ENCODE data around the gene VPS35L.

The VPS35L gene

DNA sequence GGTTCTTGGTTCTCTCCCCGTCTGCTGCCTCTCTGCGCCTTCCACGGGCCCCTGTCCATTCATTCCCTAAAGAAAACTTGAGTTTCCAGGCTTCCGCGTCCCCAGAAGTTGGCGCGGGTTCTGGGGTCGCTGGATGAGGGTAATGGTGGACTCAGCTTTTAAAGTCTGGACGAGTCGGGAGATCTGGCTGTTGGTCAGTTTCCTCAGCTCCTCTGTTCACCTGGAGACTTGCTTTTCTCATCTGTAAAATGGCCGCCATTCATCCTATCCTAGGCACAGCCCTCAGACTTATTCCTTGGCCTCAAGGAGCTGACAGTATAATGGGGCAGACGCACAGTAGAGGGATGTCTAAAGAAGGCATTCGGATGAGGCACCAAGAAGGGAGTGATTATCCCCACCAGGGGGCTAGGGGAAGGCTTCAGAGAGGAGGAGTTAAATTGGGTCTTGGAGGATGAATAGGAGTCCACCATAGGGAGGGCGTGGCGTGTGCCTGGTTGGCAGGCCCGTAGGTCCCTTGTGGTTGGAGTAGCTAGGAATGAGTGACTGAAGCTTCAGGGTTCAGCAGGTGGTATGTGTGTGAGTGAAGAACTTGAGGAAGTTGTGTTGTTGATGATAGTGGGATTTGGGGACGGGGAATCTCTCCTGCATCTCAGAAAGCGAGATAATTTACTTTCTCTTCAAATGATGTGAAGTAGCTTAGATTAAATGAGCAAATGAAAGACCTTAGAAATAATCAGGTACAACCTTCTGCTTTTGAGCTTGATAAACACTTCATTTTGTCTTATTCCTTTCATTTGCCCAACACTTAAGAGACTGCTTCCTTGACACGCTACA is 652 bp downstream of the VPS35L start:
- H3K4me3 ChIP-seq (replicated peaks; ENCODE audit: low read depth, low read length) = peak overlapping the region; percentile 71
- TF ChIP-seq CTCF (IDR thresholded peaks at IDR 0.05; ENCODE audit: insufficient read depth, low read length, poor library complexity, severe bottlenecking) = no peak
- no peaks in the 10 kb centered on the region for H3K36me3 ChIP-seq (ENCODE audit: control insufficient read depth, insufficient read depth, low read length)
- no peak for DNase-seq (ENCODE audit: extremely low read depth, insufficient read length)
- no peaks in the 10 kb centered on the region for H3K27me3 ChIP-seq (replicated peaks; ENCODE audit: control insufficient read depth, insufficient read depth, low read length)

- peak; percentile 58 for TF ChIP-seq CTCF (IDR thresholded peaks at IDR 0.05; ENCODE audit: insufficient read depth, low read length, poor library complexity, severe bottlenecking)
- no peaks in the 10 kb centered on the region for H3K27me3 ChIP-seq (replicated peaks; ENCODE audit: control insufficient read depth, insufficient read depth, low read length)
- DNase-seq (ENCODE audit: extremely low read depth, insufficient read length) = no peak
- no peak overlapping the region for H3K4me3 ChIP-seq (replicated peaks; ENCODE audit: low read depth, low read length)
- H3K36me3 ChIP-seq (ENCODE audit: control insufficient read depth, insufficient read depth, low read length) = no peaks in the 10 kb centered on the region
Observed at GRCh38 chr16:19559242-19559910, 3.9 kb downstream of the VPS35L start.

- DNase-seq (ENCODE audit: extremely low read depth, insufficient read length) = no peak
- H3K27me3 ChIP-seq (replicated peaks; ENCODE audit: control insufficient read depth, insufficient read depth, low read length) = no peaks in the 10 kb centered on the region
- TF ChIP-seq CTCF (IDR thresholded peaks at IDR 0.05; ENCODE audit: insufficient read depth, low read length, poor library complexity, severe bottlenecking) = no peak
- H3K4me3 ChIP-seq (replicated peaks; ENCODE audit: low read depth, low read length) = no peak overlapping the region
- H3K36me3 ChIP-seq (ENCODE audit: control insufficient read depth, insufficient read depth, low read length) = peaks cover 2% of the 10 kb centered on the region; the same call in 1 of the 2 replicates
Observed at GRCh38 chr16:19560078-19560477, 4.6 kb downstream of the VPS35L start.

- H3K27me3 ChIP-seq (replicated peaks; ENCODE audit: control insufficient read depth, insufficient read depth, low read length) = no peaks in the 10 kb centered on the region
- no peak overlapping the region for H3K4me3 ChIP-seq (replicated peaks; ENCODE audit: low read depth, low read length)
- peaks cover 3% of the 10 kb centered on the region for H3K36me3 ChIP-seq (ENCODE audit: control insufficient read depth, insufficient read depth, low read length)
- TF ChIP-seq CTCF (IDR thresholded peaks at IDR 0.05; ENCODE audit: insufficient read depth, low read length, poor library complexity, severe bottlenecking) = no peak
- DNase-seq (ENCODE audit: extremely low read depth, insufficient read length) = no peak
Observed at GRCh38 chr16:19563377-19563776, 7.9 kb downstream of the VPS35L start.

DNA sequence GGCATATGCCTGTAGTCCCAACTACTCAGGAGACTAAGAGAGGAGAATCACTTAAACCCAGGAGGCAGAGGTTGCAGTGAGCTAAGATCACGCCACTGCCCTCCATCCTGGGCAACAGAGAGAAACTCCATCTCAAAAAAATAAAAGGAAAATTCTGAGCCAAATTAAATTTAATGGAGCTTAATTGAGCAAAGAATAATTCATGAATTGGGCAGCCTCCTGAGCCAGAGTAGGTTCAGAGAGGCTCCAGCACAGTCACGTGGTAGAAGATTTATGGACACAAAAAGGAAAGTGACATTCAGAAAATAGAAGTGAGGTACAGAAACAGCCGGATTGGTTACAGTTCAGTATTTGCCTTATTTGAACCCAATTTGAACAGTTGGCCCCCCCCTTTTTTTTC is 10.9 kb downstream of the VPS35L start:
- Histone ChIP-seq H3K27me3 (replicated peaks; ENCODE audit: control insufficient read depth, insufficient read depth, low read length) (no peaks in the 10 kb centered on the region), H3K36me3 (ENCODE audit: control insufficient read depth, insufficient read depth, low read length) (peaks cover 9% of the 10 kb centered on the region), H3K4me3 (replicated peaks; ENCODE audit: low read depth, low read length) (no peak overlapping the region)
- no peak for TF ChIP-seq CTCF (IDR thresholded peaks at IDR 0.05; ENCODE audit: insufficient read depth, low read length, poor library complexity, severe bottlenecking)
- DNase-seq (ENCODE audit: extremely low read depth, insufficient read length) = no peak
